WTC11 (cell line): ENCODE data around the gene MRPL24. TPM values are rescaled to one million over a fixed set of nuclear protein-coding genes. Genes with fewer than 3 reads are reported as not detected.

Experiments
- ATAC-seq: fragments of 200-7000 bp; cut with Tn5 transposase; 2 replicates; pipeline ENCODE4 v1.10.0; 2021; ENCODE audit warnings: mild to moderate bottlenecking, moderate library complexity
- CTCF ChIA-PET: fragments of 300-600 bp; sonication (Branson Sonifier 250); formaldehyde crosslinking; loops from one replicate; lab custom pipeline; 2021; ENCODE audit warnings: antibody characterized with exemption; lab: Charles Lee
- POLR2A ChIA-PET: fragments of 350-600 bp; sonication (Branson Sonifier 250); formaldehyde crosslinking; loops from one replicate; lab custom pipeline; 2021; ENCODE audit warnings: antibody characterized with exemption; lab: Charles Lee
- DNase-seq: peaks from one replicate; pipeline ENCODE4 v3.0.0; 2021; ENCODE audit warnings: low spot score
- H3K27ac Mint-ChIP-seq: 2 replicates; pipeline ENCODE4 v1.8.0; 2021; ENCODE audit warnings: mixed read lengths
- H3K27me3 Mint-ChIP-seq: 2 replicates; pipeline ENCODE4 v1.8.0; 2021; ENCODE audit warnings: low read depth, mild to moderate bottlenecking, moderate library complexity, mixed read lengths
- H3K36me3 Mint-ChIP-seq: 2 replicates; pipeline ENCODE4 v1.8.0; 2021; ENCODE audit warnings: mixed read lengths
- H3K4me1 Mint-ChIP-seq: 2 replicates; pipeline ENCODE4 v1.8.0; 2022; ENCODE audit warnings: mixed read lengths
- H3K4me3 Mint-ChIP-seq: 2 replicates; pipeline ENCODE4 v1.8.0; 2021; ENCODE audit warnings: mild to moderate bottlenecking, moderate library complexity, mixed read lengths
- H3K9me3 Mint-ChIP-seq: 2 replicates; pipeline ENCODE4 v1.8.0; 2021; ENCODE audit warnings: mixed read lengths
- CBFB ChIP-seq: sonication (generic); formaldehyde crosslinking; IDR thresholded peaks from 2 replicates; pipeline ENCODE4 v1.8.1; 2022; ENCODE audit warnings: mild to moderate bottlenecking, low read depth, missing genetic modification reagents
- CDX4 ChIP-seq: fragments of 250-450 bp; sonication (Bioruptor Pico); IDR thresholded peaks from 2 replicates; pipeline ENCODE4 v1.9.0; 2021; ENCODE audit warnings: moderate library complexity, mild to moderate bottlenecking, inconsistent platforms, borderline replicate concordance
- JAZF1 ChIP-seq: fragments of 250-450 bp; sonication (Bioruptor Pico); IDR thresholded peaks from 2 replicates; pipeline ENCODE4 v1.9.0; 2021; ENCODE audit warnings: moderate library complexity, mild to moderate bottlenecking, inconsistent platforms
- MLX ChIP-seq: sonication (generic); formaldehyde crosslinking; IDR thresholded peaks from 2 replicates; pipeline ENCODE4 v1.8.1; 2023; ENCODE audit warnings: mild to moderate bottlenecking, missing genetic modification reagents, moderate library complexity
- STAT6 ChIP-seq: sonication (generic); formaldehyde crosslinking; conservative IDR thresholded peaks from 2 replicates; pipeline ENCODE4 v1.8.1; 2023; ENCODE audit warnings: mild to moderate bottlenecking, low read depth, missing genetic modification reagents, moderate library complexity
- TP53 ChIP-seq: sonication (generic); formaldehyde crosslinking; IDR thresholded peaks from 2 replicates; pipeline ENCODE4 v1.8.1; 2023; ENCODE audit warnings: mild to moderate bottlenecking, missing genetic modification reagents
- total RNA-seq: library from RNA; stranded (reverse); gene quantifications from 3 replicates; pipeline ENCODE4 v1.2.3, GENCODE V29; 2021
- TF ChIP-seq, protein P1 (sequence below): sonication (generic); formaldehyde crosslinking; IDR thresholded peaks from 2 replicates; pipeline ENCODE4 v1.8.0; 2022; ENCODE audit warnings: mild to moderate bottlenecking, missing genetic modification reagents
- TF ChIP-seq, protein P2 (sequence below): sonication (generic); formaldehyde crosslinking; IDR thresholded peaks from 2 replicates; pipeline ENCODE4 v1.8.1; 2023; ENCODE audit warnings: mild to moderate bottlenecking, missing genetic modification reagents, borderline replicate concordance
- TF ChIP-seq, protein P3 (sequence below): sonication (generic); formaldehyde crosslinking; IDR thresholded peaks from 2 replicates; pipeline ENCODE4 v1.8.0; 2023; ENCODE audit warnings: missing genetic modification reagents

MRPL24 gene
- total RNA-seq, 1 experiment from 2014 or later = 35.2 TPM

DNA sequence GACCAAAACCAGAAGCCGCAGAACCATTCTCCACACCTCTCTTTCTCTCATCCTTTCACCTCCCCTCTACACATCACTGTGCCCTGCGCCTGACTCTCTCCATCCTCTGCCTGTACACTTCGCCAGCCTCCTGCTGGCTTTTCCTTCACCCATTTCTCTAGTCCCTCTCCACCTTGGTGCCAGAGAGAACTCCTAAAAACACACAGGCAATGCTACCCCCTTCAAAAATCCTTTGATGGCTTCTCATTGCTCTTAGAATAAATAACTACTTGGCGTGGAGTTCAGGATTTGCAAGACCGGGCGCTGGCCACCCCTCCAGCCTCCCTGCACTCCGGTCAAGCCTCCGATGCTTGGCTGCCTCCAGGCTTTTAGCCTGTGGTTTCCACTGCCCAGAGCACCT lies 44.1 kb downstream of the MRPL24 start:
- peaks cover 35% of the 10 kb centered on the region for H3K36me3 Mint-ChIP-seq
- DNase-seq (no peak), ATAC-seq (no peak)
- peaks cover 45% of the 10 kb centered on the region for H3K4me1 Mint-ChIP-seq
- no peak overlapping the region for H3K27ac Mint-ChIP-seq
- H3K27me3 Mint-ChIP-seq = no peaks in the 10 kb centered on the region; the same call in 1 of the 2 replicates
- TF ChIP-seq CBFB (CRISPR knock-in tag) (no peak), JAZF1 (CRISPR knock-in tag) (no peak), STAT6 (CRISPR knock-in tag) (no peak), CDX4 (CRISPR knock-in tag) (no peak), MLX (CRISPR knock-in tag) (no peak)
- TF ChIP-seq, protein P1, sequence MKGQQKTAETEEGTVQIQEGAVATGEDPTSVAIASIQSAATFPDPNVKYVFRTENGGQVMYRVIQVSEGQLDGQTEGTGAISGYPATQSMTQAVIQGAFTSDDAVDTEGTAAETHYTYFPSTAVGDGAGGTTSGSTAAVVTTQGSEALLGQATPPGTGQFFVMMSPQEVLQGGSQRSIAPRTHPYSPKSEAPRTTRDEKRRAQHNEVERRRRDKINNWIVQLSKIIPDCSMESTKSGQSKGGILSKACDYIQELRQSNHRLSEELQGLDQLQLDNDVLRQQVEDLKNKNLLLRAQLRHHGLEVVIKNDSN = no peak
- TF ChIP-seq, protein P2, sequence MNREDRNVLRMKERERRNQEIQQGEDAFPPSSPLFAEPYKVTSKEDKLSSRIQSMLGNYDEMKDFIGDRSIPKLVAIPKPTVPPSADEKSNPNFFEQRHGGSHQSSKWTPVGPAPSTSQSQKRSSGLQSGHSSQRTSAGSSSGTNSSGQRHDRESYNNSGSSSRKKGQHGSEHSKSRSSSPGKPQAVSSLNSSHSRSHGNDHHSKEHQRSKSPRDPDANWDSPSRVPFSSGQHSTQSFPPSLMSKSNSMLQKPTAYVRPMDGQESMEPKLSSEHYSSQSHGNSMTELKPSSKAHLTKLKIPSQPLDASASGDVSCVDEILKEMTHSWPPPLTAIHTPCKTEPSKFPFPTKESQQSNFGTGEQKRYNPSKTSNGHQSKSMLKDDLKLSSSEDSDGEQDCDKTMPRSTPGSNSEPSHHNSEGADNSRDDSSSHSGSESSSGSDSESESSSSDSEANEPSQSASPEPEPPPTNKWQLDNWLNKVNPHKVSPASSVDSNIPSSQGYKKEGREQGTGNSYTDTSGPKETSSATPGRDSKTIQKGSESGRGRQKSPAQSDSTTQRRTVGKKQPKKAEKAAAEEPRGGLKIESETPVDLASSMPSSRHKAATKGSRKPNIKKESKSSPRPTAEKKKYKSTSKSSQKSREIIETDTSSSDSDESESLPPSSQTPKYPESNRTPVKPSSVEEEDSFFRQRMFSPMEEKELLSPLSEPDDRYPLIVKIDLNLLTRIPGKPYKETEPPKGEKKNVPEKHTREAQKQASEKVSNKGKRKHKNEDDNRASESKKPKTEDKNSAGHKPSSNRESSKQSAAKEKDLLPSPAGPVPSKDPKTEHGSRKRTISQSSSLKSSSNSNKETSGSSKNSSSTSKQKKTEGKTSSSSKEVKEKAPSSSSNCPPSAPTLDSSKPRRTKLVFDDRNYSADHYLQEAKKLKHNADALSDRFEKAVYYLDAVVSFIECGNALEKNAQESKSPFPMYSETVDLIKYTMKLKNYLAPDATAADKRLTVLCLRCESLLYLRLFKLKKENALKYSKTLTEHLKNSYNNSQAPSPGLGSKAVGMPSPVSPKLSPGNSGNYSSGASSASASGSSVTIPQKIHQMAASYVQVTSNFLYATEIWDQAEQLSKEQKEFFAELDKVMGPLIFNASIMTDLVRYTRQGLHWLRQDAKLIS (CRISPR knock-in tag) = no peak
- TF ChIP-seq, protein P3, sequence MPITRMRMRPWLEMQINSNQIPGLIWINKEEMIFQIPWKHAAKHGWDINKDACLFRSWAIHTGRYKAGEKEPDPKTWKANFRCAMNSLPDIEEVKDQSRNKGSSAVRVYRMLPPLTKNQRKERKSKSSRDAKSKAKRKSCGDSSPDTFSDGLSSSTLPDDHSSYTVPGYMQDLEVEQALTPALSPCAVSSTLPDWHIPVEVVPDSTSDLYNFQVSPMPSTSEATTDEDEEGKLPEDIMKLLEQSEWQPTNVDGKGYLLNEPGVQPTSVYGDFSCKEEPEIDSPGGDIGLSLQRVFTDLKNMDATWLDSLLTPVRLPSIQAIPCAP (CRISPR knock-in tag) = no peak
- no peak overlapping the region for H3K4me3 Mint-ChIP-seq
- no peaks in the 10 kb centered on the region for H3K9me3 Mint-ChIP-seq
- CTCF ChIA-PET = interaction anchor here (1.3 to 17.1 kb wide), 3 partner anchors 9 to 30 kb away, joined by 3 to 1553 read pairs (median 17); partner anchors contain the start of gene CRABP2
- POLR2A ChIA-PET = no interaction called here

- ChIA-PET CTCF (interaction anchor here (0.6 to 17.1 kb wide), 11 partner anchors 16 to 255 kb away, joined by 3 to 1553 read pairs (median 5); partner anchors contain the start of genes CRABP2, INSRR, ISG20L2 and METTL25B), POLR2A (interaction anchor here (0.7 to 8.0 kb wide), 4 partner anchors 12 to 138 kb away, joined by 3 to 195 read pairs (median 7); partner anchors contain the start of genes CRABP2, ISG20L2 and METTL25B)
- DNase-seq = no peak
- Mint-ChIP-seq H3K4me3 (peak overlapping the region; percentile 62), H3K27me3 (peaks cover 7% of the 10 kb centered on the region; the same call in 1 of the 2 replicates), H3K36me3 (peaks cover 20% of the 10 kb centered on the region), H3K4me1 (peaks cover 61% of the 10 kb centered on the region), H3K9me3 (no peaks in the 10 kb centered on the region), H3K27ac (peak overlapping the region; percentile 98)
- ATAC-seq = no peak
- no peak for TF ChIP-seq TP53
Observed at GRCh38 chr1:156694690-156694962, 46.3 kb downstream of the MRPL24 start.
